ENCODE measurements around the gene SLC30A7. TPM values are rescaled to one million over a fixed set of nuclear protein-coding genes. Genes with fewer than 3 reads are reported as not detected.
"Not testable (repeated sequence)": the region's sequence is repeated elsewhere in the genome, so short reads cannot be mapped to it uniquely, and the experiment has no call there.

SLC30A7 gene
- polyA plus RNA-seq, 1 of the 3 experiments (the other 2 are of a cell fraction): 4.0 TPM

DNA sequence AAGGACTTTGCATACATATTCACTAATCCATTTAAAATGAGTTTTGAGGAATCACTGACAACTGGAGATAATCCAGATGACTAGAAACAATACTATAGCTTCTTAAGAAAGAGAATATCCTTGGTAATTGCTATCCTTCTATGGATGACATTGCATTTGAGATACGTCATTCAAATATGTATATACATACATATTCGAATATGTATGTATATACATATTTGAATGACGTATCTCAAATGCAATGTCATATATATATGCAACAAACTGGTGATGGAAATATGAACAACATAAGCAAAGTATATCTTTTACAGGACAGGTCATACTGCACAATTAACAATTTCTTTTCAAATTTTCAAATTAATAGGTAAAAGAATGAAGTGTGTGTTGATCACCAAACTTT is 42.9 kb upstream of the SLC30A7 start:
- CTCF ChIA-PET: interaction anchor here (0.6 kb wide), 1 partner anchor 288 kb away, joined by 3 read pairs; no protein-coding TSS in a partner anchor
- H4K20me1 ChIP-seq (ENCODE audit: insufficient read depth): no peaks in the 10 kb centered on the region
- no peak overlapping the region for H3K4me3 ChIP-seq (ENCODE audit: low read depth in 2 of 2, low read length in 1 of 2)
- H3K4me2 ChIP-seq: no peak overlapping the region
- no peaks in the 10 kb centered on the region for H3K36me3 ChIP-seq (replicated peaks in 1 of 2; ENCODE audit: control insufficient read depth in 1 of 2, insufficient read depth in 2 of 2, low read length in 1 of 2)
- no peak for DNase-seq
- H3K79me2 ChIP-seq (ENCODE audit: insufficient read depth): no peaks in the 10 kb centered on the region
- H3K27ac ChIP-seq (ENCODE audit: low read depth in 2 of 2, low read length in 1 of 2): no peak overlapping the region
- H3K9ac ChIP-seq: no peak overlapping the region
- H2AFZ ChIP-seq (ENCODE audit: low read depth): no peak overlapping the region
- H3K4me1 ChIP-seq (ENCODE audit: control insufficient read depth in 1 of 2, insufficient read depth in 2 of 2, low read depth in 1 of 2, low read length in 1 of 2): no peaks in the 10 kb centered on the region
- POLR2A ChIA-PET: no interaction called here
- TF ChIP-seq EZH2phosphoT487 (IDR thresholded peaks at IDR 0.05; ENCODE audit: borderline replicate concordance, low read depth) (no peak), SIN3A (IDR thresholded peaks at IDR 0.05; ENCODE audit: borderline replicate concordance, low read depth, low read length) (no peak), FOXM1 (IDR thresholded peaks at IDR 0.05; ENCODE audit: low read depth) (no peak), MEF2A (IDR thresholded peaks at IDR 0.05; ENCODE audit: borderline replicate concordance, low read depth) (no peak), SMC3 (IDR thresholded peaks at IDR 0.05; ENCODE audit: low read depth, low read length) (no peak), NFIC (IDR thresholded peaks at IDR 0.05; ENCODE audit: borderline replicate concordance) (no peak), NRF1 (IDR thresholded peaks at IDR 0.05; ENCODE audit: low read depth, low read length) (no peak), RXRA (IDR thresholded peaks at IDR 0.05; ENCODE audit: borderline replicate concordance, low read depth) (no peak), JUND (IDR thresholded peaks at IDR 0.05) (no peak), TAF1 (IDR thresholded peaks at IDR 0.05; ENCODE audit: borderline replicate concordance, low read depth, low read length) (no peak)
- WGBS (ENCODE audit: low lambda C conversion rate): 82% methylated on average over 3 of the region's 3 CpGs
- no peaks in the 10 kb centered on the region for H3K9me3 ChIP-seq
- no peaks in the 10 kb centered on the region for H3K9me2 ChIP-seq
- no peaks in the 10 kb centered on the region for H3F3A ChIP-seq (replicated peaks; ENCODE audit: insufficient read depth)
- H3K27me3 ChIP-seq (ENCODE audit: insufficient read depth): no peaks in the 10 kb centered on the region

DNA sequence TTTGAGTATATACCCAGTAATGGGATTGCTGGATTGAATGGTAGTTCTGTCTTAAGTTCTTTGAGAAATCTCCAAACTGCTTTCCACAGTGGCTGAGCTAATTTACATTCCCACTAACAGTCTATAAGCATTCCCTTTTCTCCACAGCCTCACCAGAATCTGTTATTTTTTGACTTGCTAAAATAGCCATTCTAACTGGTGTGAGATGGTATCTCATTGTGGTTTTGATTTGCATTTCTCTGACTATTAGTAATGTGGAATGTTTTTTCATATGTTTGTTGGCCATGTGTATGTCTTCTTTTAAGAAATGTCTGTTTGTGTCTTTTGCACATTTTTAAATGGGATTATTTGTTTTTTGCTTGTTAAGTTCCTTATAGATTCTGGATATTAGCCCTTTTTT is 40.8 kb upstream of the SLC30A7 start:
- CTCF ChIA-PET: interaction anchor here (0.9 to 3.1 kb wide), 2 partner anchors 13 to 95 kb away, joined by 3 to 13 read pairs; no protein-coding TSS in a partner anchor
- H3K36me3 ChIP-seq (replicated peaks in 1 of 2; ENCODE audit: control insufficient read depth in 1 of 2, insufficient read depth in 2 of 2, low read length in 1 of 2); H3F3A ChIP-seq (replicated peaks; ENCODE audit: insufficient read depth); H3K4me3 ChIP-seq (ENCODE audit: low read depth in 2 of 2, low read length in 1 of 2); DNase-seq; H3K9ac ChIP-seq; H4K20me1 ChIP-seq (ENCODE audit: insufficient read depth); H3K9me2 ChIP-seq; H2AFZ ChIP-seq (ENCODE audit: low read depth); H3K9me3 ChIP-seq; POLR2A ChIA-PET; H3K4me1 ChIP-seq (ENCODE audit: control insufficient read depth in 1 of 2, insufficient read depth in 2 of 2, low read depth in 1 of 2, low read length in 1 of 2); H3K27me3 ChIP-seq (ENCODE audit: insufficient read depth); H3K79me2 ChIP-seq (ENCODE audit: insufficient read depth); H3K4me2 ChIP-seq: not testable (repeated sequence)
- TF ChIP-seq EP300 (IDR thresholded peaks at IDR 0.05; ENCODE audit: borderline replicate concordance in 1 of 2, low read depth in 1 of 2, low read length in 1 of 2) (peak in 1 of 2 experiments; percentile 17; a peak in 1 of 4 replicates), TCF12 (IDR thresholded peaks at IDR 0.05) (peak; percentile 64)
- H3K27ac ChIP-seq (ENCODE audit: low read depth in 2 of 2, low read length in 1 of 2): peak overlapping the region in 1 of 2 experiments; percentile 48; a peak in 2 of 4 replicates

DNA sequence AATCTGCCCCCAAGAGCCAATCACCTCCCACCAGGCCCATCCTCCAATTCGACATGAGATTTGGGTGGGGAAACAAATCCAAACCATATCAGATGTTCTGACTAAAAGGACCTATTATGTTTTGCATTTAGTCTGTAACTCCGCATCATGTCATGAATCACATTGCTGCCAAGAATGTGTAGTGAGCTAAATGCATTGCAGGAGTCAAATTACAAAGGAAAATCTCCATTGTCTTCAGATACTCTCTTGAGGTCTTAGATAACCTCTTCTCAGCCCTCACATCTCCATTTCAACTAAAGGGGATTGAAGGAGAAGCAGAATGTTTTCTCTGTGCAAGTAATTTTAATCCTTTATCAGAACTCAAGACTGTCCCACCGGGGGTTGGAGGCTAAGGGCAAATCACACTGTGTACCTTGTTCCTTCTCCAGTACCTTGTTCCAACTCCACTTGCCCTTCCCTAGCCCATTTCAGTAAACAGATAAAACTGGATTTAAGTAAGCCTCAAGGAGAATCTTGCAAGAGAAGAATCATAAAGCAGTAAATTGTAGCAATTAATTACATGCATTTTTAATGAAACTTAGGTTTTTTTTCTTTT is 35.4 kb upstream of the SLC30A7 start:
- Histone ChIP-seq H3K4me2 (no peak overlapping the region), H2AFZ (ENCODE audit: low read depth) (peak overlapping the region; percentile 29; the same call in 1 of the 2 replicates), H3K27me3 (ENCODE audit: insufficient read depth) (no peaks in the 10 kb centered on the region), H3K9me3 (no peaks in the 10 kb centered on the region), H3F3A (replicated peaks; ENCODE audit: insufficient read depth) (no peaks in the 10 kb centered on the region), H3K4me3 (ENCODE audit: low read depth in 2 of 2, low read length in 1 of 2) (no peak overlapping the region), H3K79me2 (ENCODE audit: insufficient read depth) (no peaks in the 10 kb centered on the region), H3K27ac (ENCODE audit: low read depth in 2 of 2, low read length in 1 of 2) (peak overlapping the region in 1 of 2 experiments; percentile 19; a peak in 1 of 4 replicates), H3K4me1 (ENCODE audit: control insufficient read depth in 1 of 2, insufficient read depth in 2 of 2, low read depth in 1 of 2, low read length in 1 of 2) (peaks cover 0 to 4% of the 10 kb centered on the region in 2 experiments; a peak in 2 of 4 replicates), H3K9me2 (no peaks in the 10 kb centered on the region), H3K9ac (no peak overlapping the region), H3K36me3 (replicated peaks in 1 of 2; ENCODE audit: control insufficient read depth in 1 of 2, insufficient read depth in 2 of 2, low read length in 1 of 2) (no peaks in the 10 kb centered on the region), H4K20me1 (ENCODE audit: insufficient read depth) (no peaks in the 10 kb centered on the region)
- no peak for DNase-seq
- TF ChIP-seq TCF12 (IDR thresholded peaks at IDR 0.05) (peak; percentile 65; the same call in 1 of the 2 replicates), MXI1 (IDR thresholded peaks at IDR 0.05; ENCODE audit: low read depth, low read length) (no peak), FOSL2 (IDR thresholded peaks at IDR 0.05; ENCODE audit: borderline replicate concordance, low read depth) (0 out of 2 replicates have a peak, but pooled peaks have one; percentile 3), FOXM1 (IDR thresholded peaks at IDR 0.05; ENCODE audit: low read depth) (no peak), TEAD4 (IDR thresholded peaks at IDR 0.05; ENCODE audit: borderline replicate concordance, insufficient read depth) (peak; percentile 20; the same call in 1 of the 2 replicates), NFIC (IDR thresholded peaks at IDR 0.05; ENCODE audit: borderline replicate concordance) (peak; percentile 80), EP300 (IDR thresholded peaks at IDR 0.05; ENCODE audit: borderline replicate concordance in 1 of 2, low read depth in 1 of 2, low read length in 1 of 2) (peak in 1 of 2 experiments; percentile 55; a peak in 1 of 4 replicates), CHD2 (IDR thresholded peaks at IDR 0.05; ENCODE audit: low read length, partially characterized antibody) (no peak)
- TF ChIP-seq, protein P1, sequence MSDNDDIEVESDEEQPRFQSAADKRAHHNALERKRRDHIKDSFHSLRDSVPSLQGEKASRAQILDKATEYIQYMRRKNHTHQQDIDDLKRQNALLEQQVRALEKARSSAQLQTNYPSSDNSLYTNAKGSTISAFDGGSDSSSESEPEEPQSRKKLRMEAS (IDR thresholded peaks at IDR 0.05; ENCODE audit: low read depth): 0 out of 2 replicates have a peak, but pooled peaks have one; percentile 57
- TF ChIP-seq, protein P2, sequence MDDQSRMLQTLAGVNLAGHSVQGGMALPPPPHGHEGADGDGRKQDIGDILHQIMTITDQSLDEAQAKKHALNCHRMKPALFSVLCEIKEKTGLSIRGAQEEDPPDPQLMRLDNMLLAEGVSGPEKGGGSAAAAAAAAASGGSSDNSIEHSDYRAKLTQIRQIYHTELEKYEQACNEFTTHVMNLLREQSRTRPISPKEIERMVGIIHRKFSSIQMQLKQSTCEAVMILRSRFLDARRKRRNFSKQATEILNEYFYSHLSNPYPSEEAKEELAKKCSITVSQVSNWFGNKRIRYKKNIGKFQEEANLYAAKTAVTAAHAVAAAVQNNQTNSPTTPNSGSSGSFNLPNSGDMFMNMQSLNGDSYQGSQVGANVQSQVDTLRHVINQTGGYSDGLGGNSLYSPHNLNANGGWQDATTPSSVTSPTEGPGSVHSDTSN (IDR thresholded peaks at IDR 0.05): peak; percentile 74
- 20% methylated on average over 3 of the region's 3 CpGs for WGBS (ENCODE audit: low lambda C conversion rate)
- CTCF ChIA-PET: no interaction called here
- POLR2A ChIA-PET: no interaction called here
